Gastroesophageal sphincter (tissue), 4 donors: Measurements from ENCODE around the gene SH3PXD2A. TPM values are rescaled to one million over a fixed set of nuclear protein-coding genes. Genes with fewer than 3 reads are reported as not detected.

Experiments used
- ATAC-seq: fragments of 150-250 bp; one replicate; pipeline ENCODE4 v1.9.1; 2016; ENCODE audit warnings: mild to moderate bottlenecking, moderate library complexity
- H3K27ac ChIP-seq, 4 donors: fragments of 200-600 bp; sonication (generic) in 3 of 4; 1 replicate in 3 of 4; 2 replicates in 1 of 4; pipeline ENCODE4 v1.5.1; 2016 to 2019
- H3K27me3 ChIP-seq: fragments of 200-600 bp; sonication (generic); one replicate; pipeline ENCODE4 v1.5.1; 2019
- H3K36me3 ChIP-seq, 2 donors: fragments of 200-600 bp; sonication (generic); one replicate each; pipeline ENCODE4 v1.5.1; 2019; ENCODE audit warnings: control low read depth in 1 of 2
- H3K4me1 ChIP-seq, 3 donors: fragments of 200-600 bp; sonication (generic); 1 replicate in 2 of 3; 2 replicates in 1 of 3; pipeline ENCODE4 v1.5.1; 2016 to 2019; ENCODE audit warnings: control low read depth in 2 of 3
- H3K4me3 ChIP-seq, 2 donors: fragments of 200-600 bp; sonication (generic); one replicate each; pipeline ENCODE4 v1.5.1; 2019; ENCODE audit warnings: mild to moderate bottlenecking in 1 of 2, moderate library complexity in 1 of 2
- H3K9me3 ChIP-seq, 3 donors: fragments of 200-600 bp; sonication (generic); one replicate each; pipeline ENCODE4 v1.5.1; 2017 to 2019; ENCODE audit warnings: control low read depth in 2 of 3
- EP300 ChIP-seq: sonication (generic); formaldehyde crosslinking; IDR thresholded peaks from one replicate; pipeline ENCODE4 v1.6.1; 2017; ENCODE audit warnings: antibody characterized with exemption, mild to moderate bottlenecking
- POLR2A ChIP-seq, 2 donors: fragments of 450-650 bp; IDR thresholded peaks; one replicate each; pipeline ENCODE4 v1.6.1; 2017; ENCODE audit warnings: antibody characterized with exemption in 2 of 2, mild to moderate bottlenecking in 2 of 2, moderate library complexity in 1 of 2
- POLR2AphosphoS5 ChIP-seq: sonication (generic); formaldehyde crosslinking; IDR thresholded peaks from one replicate; pipeline ENCODE4 v1.6.1; 2017; ENCODE audit warnings: antibody characterized with exemption
- WGBS, 2 donors: methylation state at CpG; one replicate each; pipeline ENCODE4 v1.1.5; 2018; ENCODE audit warnings: low coverage in 1 of 2; 5-methylcytosine and 5-hydroxymethylcytosine counted together
- total RNA-seq, 4 donors: library from RNA; depleted of rRNA; stranded (reverse); fragments of >200 nt; gene quantifications; one replicate each; pipeline ENCODE4 v1.1.0, GENCODE V29; 2016
- TF ChIP-seq, protein P1 (sequence below), 4 experiments: fragments of 200-600 bp in 2 of 4; fragments of 450-650 bp in 2 of 4; sonication (generic) in 1 of 4; IDR thresholded peaks; one replicate each; pipeline ENCODE4 v1.5.1; 2017 to 2019; ENCODE audit warnings: antibody characterized with exemption in 4 of 4, mild to moderate bottlenecking in 2 of 4, moderate library complexity in 2 of 4

SH3PXD2A gene
- total RNA-seq, 4 donors from 2014 or later = 31.2 to 65.2 (median 39.5) TPM

DNA sequence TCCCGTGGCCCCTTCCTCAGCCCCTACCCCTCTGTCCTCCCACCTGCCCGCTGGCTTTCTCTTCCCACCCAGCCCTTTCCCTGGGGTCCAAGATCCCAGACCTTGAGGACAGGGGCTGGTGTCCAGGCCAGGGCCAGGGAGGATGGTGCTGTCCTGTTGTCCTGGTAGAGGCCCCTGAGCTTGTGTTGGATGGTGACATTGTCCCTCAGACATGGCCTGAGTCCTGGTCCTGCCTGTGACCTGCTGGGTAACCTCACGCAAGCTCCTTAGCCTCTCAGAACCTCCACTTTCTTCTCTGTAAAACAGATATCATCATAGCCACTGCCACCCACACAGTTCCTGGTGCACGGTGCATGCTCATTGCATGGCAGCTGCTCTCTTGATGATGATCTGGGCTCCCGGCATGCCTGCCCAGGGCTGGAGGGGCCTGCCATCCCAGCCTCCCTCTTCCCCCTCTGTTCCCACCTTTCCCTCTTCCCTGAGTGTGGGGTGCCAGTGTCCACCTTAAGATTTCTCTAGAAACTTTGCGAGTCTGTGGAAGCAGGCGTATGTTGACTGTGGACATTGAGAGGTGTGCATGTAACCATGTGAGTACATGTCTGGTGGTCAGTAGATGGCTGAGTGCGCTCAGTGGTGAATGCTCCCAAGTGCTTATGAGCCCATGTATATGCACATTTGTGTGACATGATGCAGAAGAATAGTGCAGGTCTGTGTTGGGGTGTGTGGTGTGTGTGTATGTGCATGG, 301.5 kb downstream of the SH3PXD2A start:
- H3K27me3 ChIP-seq = no peaks in the 10 kb centered on the region
- no peaks in the 10 kb centered on the region for H3K9me3 ChIP-seq
- H3K27ac ChIP-seq = no peak overlapping the region
- no peaks in the 10 kb centered on the region for H3K36me3 ChIP-seq
- peaks cover 0 to 22% (median 4%) of the 10 kb centered on the region in 3 donors for H3K4me1 ChIP-seq
- 72 to 81% methylated on average over 3 to 4 of the region's 8 CpGs for WGBS, 2 donors
- no peak for ATAC-seq
- TF ChIP-seq, protein P1, sequence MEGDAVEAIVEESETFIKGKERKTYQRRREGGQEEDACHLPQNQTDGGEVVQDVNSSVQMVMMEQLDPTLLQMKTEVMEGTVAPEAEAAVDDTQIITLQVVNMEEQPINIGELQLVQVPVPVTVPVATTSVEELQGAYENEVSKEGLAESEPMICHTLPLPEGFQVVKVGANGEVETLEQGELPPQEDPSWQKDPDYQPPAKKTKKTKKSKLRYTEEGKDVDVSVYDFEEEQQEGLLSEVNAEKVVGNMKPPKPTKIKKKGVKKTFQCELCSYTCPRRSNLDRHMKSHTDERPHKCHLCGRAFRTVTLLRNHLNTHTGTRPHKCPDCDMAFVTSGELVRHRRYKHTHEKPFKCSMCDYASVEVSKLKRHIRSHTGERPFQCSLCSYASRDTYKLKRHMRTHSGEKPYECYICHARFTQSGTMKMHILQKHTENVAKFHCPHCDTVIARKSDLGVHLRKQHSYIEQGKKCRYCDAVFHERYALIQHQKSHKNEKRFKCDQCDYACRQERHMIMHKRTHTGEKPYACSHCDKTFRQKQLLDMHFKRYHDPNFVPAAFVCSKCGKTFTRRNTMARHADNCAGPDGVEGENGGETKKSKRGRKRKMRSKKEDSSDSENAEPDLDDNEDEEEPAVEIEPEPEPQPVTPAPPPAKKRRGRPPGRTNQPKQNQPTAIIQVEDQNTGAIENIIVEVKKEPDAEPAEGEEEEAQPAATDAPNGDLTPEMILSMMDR (IDR thresholded peaks at IDR 0.05) = no peak
- TF ChIP-seq POLR2AphosphoS5 = no peak
- TF ChIP-seq POLR2A (IDR thresholded peaks at IDR 0.05) = no peak
- no peak for TF ChIP-seq EP300
- no peak overlapping the region for H3K4me3 ChIP-seq

- 77 to 97% methylated on average over 4 to 7 of the region's 20 CpGs for WGBS, 2 donors
- TF ChIP-seq EP300 (no peak), POLR2AphosphoS5 (no peak), POLR2A (IDR thresholded peaks at IDR 0.05) (no peak)
- TF ChIP-seq, protein P1 (IDR thresholded peaks at IDR 0.05) = no peak
- no peak overlapping the region for H3K27ac ChIP-seq
- H3K4me1 ChIP-seq = peaks cover 0 to 22% (median 4%) of the 10 kb centered on the region in 3 donors
- H3K9me3 ChIP-seq = no peaks in the 10 kb centered on the region
- no peaks in the 10 kb centered on the region for H3K36me3 ChIP-seq
- no peaks in the 10 kb centered on the region for H3K27me3 ChIP-seq
- ATAC-seq = no peak
- no peak overlapping the region for H3K4me3 ChIP-seq
Observed at GRCh38 chr10:103552856-103553742, 302.3 kb downstream of the SH3PXD2A start.

- Histone ChIP-seq H3K4me3 (no peak overlapping the region), H3K36me3 (no peaks in the 10 kb centered on the region), H3K9me3 (no peaks in the 10 kb centered on the region), H3K27ac (no peak overlapping the region), H3K4me1 (peaks cover 0 to 27% (median 4%) of the 10 kb centered on the region in 3 donors), H3K27me3 (no peaks in the 10 kb centered on the region)
- TF ChIP-seq, protein P1 (IDR thresholded peaks at IDR 0.05) = no peak
- TF ChIP-seq EP300 (no peak), POLR2A (IDR thresholded peaks at IDR 0.05) (no peak), POLR2AphosphoS5 (no peak)
- ATAC-seq = no peak
- 62% methylated on average over 6 of the region's 10 CpGs; no CpG with 5 or more reads in 1 of the 2 donors for WGBS, 2 donors
Observed at GRCh38 chr10:103551619-103552602, 303.5 kb downstream of the SH3PXD2A start.

DNA sequence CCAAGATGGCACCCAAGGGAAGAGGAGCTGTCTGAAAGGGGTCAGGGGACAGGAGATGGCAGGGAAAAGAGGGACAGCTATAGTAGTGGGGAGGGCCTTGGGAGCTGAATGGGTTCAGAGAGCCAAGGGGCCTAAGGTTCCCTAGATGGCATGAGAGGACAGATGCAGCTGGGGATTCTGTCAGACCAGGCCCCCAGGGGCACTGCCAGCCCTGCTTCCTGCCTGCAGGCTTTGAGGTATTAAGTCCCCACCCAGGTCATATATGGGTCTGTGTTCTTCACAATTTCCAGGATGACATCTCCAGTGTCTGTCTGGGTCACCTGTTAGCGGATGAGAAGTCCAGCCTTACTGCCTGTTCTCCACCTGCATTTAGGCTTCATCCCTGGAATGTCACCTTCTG, 305.1 kb downstream of the SH3PXD2A start:
- WGBS, 2 donors = 80% methylated on average over 1 of the region's 1 CpG; no CpG with 5 or more reads in 1 of the 2 donors
- Histone ChIP-seq H3K27me3 (no peaks in the 10 kb centered on the region), H3K27ac (no peak overlapping the region), H3K4me3 (no peak overlapping the region), H3K4me1 (peaks cover 0 to 13% (median under 1%) of the 10 kb centered on the region in 3 donors), H3K36me3 (no peaks in the 10 kb centered on the region), H3K9me3 (no peaks in the 10 kb centered on the region)
- TF ChIP-seq, protein P1 (IDR thresholded peaks at IDR 0.05) = no peak
- TF ChIP-seq EP300 (no peak), POLR2AphosphoS5 (no peak), POLR2A (IDR thresholded peaks at IDR 0.05) (no peak)
- no peak for ATAC-seq
